ENCODE results near the gene RASSF3.

DNA sequence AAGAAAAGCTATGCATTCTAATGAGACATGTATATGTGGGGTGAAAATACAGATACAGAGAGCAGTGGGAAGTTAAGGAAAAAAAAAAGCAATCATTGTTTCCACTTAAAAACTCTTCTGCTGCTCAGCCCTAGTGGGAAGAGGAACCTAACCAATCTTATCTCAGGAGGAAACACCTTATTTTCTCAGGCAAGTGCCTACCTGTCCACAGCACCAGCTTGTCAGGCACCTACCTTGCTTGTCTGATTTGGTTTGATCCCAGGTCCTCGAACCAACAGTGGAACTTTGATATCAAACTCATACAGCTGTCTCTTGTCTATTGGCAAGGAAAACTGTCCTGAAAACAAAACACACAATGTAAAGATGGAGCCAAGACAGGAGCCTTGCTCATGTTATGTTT is 126.5 kb downstream of the RASSF3 start:
- TF ChIP-seq, protein P1, sequence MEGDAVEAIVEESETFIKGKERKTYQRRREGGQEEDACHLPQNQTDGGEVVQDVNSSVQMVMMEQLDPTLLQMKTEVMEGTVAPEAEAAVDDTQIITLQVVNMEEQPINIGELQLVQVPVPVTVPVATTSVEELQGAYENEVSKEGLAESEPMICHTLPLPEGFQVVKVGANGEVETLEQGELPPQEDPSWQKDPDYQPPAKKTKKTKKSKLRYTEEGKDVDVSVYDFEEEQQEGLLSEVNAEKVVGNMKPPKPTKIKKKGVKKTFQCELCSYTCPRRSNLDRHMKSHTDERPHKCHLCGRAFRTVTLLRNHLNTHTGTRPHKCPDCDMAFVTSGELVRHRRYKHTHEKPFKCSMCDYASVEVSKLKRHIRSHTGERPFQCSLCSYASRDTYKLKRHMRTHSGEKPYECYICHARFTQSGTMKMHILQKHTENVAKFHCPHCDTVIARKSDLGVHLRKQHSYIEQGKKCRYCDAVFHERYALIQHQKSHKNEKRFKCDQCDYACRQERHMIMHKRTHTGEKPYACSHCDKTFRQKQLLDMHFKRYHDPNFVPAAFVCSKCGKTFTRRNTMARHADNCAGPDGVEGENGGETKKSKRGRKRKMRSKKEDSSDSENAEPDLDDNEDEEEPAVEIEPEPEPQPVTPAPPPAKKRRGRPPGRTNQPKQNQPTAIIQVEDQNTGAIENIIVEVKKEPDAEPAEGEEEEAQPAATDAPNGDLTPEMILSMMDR (IDR thresholded peaks at IDR 0.05), result no peak
- TF ChIP-seq POLR2AphosphoS5 (IDR thresholded peaks at IDR 0.05; ENCODE audit: low read depth, low read length) (no peak), TCF7L2 (IDR thresholded peaks at IDR 0.05; ENCODE audit: low read depth, low read length) (no peak), REST (IDR thresholded peaks at IDR 0.05; ENCODE audit: insufficient read depth in 1 of 2, low read depth in 2 of 2, low read length in 1 of 2) (no peak)

Measured in Panc1 (cell line).